GM23248 (cell line): Measurements from ENCODE around the gene ADAMTSL1.

Experiments used
- EZH2 ChIP-seq: fragments of 200-600 bp; sonication (generic); IDR thresholded peaks from 2 replicates; pipeline ENCODE4 v1.6.1; 2018; ENCODE audit warnings: antibody characterized with exemption, mild to moderate bottlenecking; ENCODE audit not compliant: insufficient read depth, poor library complexity, severe bottlenecking
- EZH2phosphoT487 ChIP-seq: fragments of 200-600 bp; sonication (generic); IDR thresholded peaks from 2 replicates; pipeline ENCODE4 v1.6.1; 2018; ENCODE audit warnings: antibody characterized with exemption, moderate library complexity, mild to moderate bottlenecking, low read depth; ENCODE audit not compliant: insufficient read depth

DNA sequence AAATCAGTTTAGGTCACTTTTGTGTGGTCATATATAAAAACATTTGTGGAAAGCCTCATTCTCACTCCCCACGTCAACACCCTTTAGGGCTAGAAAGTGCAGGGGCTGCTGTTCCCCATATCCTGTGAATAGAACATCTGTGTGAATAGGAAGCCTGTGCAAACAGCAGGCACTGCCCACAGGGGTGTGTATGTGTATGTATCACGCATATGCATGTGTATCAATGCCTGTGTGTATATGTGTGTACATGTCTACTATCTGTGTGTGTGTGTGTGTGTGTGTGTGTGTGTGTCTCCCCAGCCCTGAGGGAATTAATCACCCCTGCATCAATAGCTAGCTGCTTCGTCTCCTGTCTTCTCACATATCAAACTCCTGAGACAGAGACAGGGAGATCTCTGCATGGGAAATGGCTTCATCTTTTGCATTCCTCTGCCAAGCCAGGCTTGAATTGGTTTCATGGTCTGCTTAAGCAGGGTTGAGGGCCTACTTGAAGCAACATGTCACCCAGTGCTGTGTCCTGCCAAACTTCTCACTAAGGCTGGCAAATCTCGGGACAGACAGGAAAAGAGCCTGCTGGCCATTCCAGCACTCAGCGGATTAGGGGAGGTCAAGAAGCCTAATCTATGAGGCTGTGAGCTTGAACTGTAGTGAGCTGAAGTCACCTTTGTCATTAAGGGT is 265.8 kb downstream of the ADAMTSL1 start:
- TF ChIP-seq EZH2 (no peak), EZH2phosphoT487 (no peak)
